ENCODE data around the gene ULBP3. TPM values are rescaled to one million over a fixed set of nuclear protein-coding genes. Genes with fewer than 3 reads are reported as not detected.
A peak's percentile ranks its signal among the peaks of the same experiment; 100 is the strongest.

The ULBP3 gene
- total RNA-seq, 2 experiments from 2014 or later, result 0.44 TPM; not detected in 1

DNA sequence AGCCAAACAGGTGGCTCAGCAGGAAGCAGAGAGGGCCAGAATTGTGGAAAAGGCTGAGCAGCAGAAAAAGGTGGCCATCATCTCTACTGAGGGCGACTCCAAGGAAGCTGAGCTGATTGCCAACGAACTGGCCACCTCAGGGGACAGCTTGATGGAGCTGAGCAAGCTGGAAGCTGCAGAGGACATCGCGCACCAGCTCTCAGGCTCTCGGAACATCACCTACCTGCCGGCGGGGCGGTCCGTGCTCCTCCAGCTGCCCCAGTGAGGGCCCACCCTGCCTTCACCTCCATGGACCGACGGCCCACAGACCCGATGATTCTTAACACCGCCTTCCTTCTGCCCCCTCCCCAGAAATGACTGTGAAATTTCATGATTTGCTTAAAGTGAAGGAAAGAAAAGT, 25.8 kb downstream of the ULBP3 start:
- TF ChIP-seq, protein P1, sequence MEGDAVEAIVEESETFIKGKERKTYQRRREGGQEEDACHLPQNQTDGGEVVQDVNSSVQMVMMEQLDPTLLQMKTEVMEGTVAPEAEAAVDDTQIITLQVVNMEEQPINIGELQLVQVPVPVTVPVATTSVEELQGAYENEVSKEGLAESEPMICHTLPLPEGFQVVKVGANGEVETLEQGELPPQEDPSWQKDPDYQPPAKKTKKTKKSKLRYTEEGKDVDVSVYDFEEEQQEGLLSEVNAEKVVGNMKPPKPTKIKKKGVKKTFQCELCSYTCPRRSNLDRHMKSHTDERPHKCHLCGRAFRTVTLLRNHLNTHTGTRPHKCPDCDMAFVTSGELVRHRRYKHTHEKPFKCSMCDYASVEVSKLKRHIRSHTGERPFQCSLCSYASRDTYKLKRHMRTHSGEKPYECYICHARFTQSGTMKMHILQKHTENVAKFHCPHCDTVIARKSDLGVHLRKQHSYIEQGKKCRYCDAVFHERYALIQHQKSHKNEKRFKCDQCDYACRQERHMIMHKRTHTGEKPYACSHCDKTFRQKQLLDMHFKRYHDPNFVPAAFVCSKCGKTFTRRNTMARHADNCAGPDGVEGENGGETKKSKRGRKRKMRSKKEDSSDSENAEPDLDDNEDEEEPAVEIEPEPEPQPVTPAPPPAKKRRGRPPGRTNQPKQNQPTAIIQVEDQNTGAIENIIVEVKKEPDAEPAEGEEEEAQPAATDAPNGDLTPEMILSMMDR (IDR thresholded peaks at IDR 0.05), result no peak
- ATAC-seq (ENCODE audit: poor library complexity) (no peak), DNase-seq (no peak)
- H3K4me1 ChIP-seq (ENCODE audit: insufficient read depth, low read length), result peaks cover 4% of the 10 kb centered on the region
- H3K4me3 Mint-ChIP-seq, result no peak overlapping the region
- no peak overlapping the region for H3K4me3 ChIP-seq (ENCODE audit: low read length)
- H3K36me3 Mint-ChIP-seq (ENCODE audit: low read depth), result no peaks in the 10 kb centered on the region
- CTCF ChIA-PET, result no interaction called here
- intact Hi-C loops (cut with DNase I, micrococcal nuclease), result no loop called here
- H3K9me3 ChIP-seq (ENCODE audit: control insufficient read depth in 1 of 2, insufficient read depth in 1 of 2, low read length in 2 of 2), result no peaks in the 10 kb centered on the region
- no peak overlapping the region for H3K27ac Mint-ChIP-seq
- H3K9me3 Mint-ChIP-seq, result no peaks in the 10 kb centered on the region
- H3K27ac ChIP-seq (ENCODE audit: low read depth in 1 of 2, low read length in 2 of 2), result no peak overlapping the region
- peaks cover 26 to 31% of the 10 kb centered on the region in 2 experiments for H3K27me3 ChIP-seq (ENCODE audit: control insufficient read depth in 1 of 2, insufficient read depth in 2 of 2, low read length in 2 of 2)
- no peaks in the 10 kb centered on the region for H3K36me3 ChIP-seq (ENCODE audit: insufficient read depth, low read length)
- H3K27me3 Mint-ChIP-seq, result peaks cover 82% of the 10 kb centered on the region
- POLR2A ChIA-PET, result no interaction called here
- H3K4me1 Mint-ChIP-seq (ENCODE audit: low read depth), result peaks cover 3% of the 10 kb centered on the region

DNA sequence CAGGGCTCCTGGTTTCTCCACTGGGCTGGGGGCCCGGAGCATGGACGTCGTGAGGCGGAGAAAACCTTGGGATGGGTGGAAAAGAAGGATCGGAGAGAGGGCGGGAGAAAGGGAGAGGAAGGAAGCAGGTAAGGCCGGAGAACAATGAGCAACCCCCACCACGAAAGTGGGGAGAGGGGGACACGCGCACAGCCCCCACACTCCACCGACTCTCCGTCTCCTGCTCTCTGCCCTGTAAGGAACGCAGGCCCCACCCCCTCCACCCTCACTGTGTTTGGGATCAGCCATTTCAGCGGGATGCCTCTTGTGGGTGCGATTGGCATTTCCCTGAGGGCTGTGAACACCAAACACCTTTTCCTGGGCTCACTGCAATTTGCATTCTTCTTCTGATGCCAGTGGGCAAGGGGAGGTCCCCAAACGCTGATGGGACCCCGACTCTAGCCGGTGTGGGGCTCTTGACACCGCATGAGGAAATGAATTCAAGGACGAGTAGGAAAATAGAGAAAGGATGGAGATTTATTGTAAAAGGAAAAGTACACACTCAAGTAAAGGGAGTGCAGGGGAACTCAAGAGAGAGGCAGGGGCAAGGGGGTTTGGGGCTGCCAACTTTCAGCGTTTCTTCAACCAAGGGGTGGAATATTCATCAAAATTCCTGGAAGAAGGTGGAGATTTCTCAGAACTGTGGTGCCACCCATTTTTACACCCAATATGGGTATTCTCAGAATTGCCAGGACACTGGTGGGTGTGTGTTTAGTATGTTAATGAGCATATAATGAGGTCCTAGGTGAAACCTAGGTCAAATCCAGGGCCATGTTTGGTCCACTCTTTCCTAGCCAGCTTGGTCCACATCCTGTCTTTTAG, 30.5 kb downstream of the ULBP3 start:
- no peak overlapping the region for H3K4me3 Mint-ChIP-seq
- no peaks in the 10 kb centered on the region for H3K9me3 Mint-ChIP-seq
- intact Hi-C loops (cut with DNase I, micrococcal nuclease), result no loop called here
- Histone ChIP-seq H3K27ac (ENCODE audit: low read depth in 1 of 2, low read length in 2 of 2) (no peak overlapping the region), H3K4me1 (ENCODE audit: insufficient read depth, low read length) (peaks cover 16% of the 10 kb centered on the region), H3K36me3 (ENCODE audit: insufficient read depth, low read length) (no peaks in the 10 kb centered on the region), H3K27me3 (ENCODE audit: control insufficient read depth in 1 of 2, insufficient read depth in 2 of 2, low read length in 2 of 2) (peaks cover 45 to 65% of the 10 kb centered on the region in 2 experiments), H3K4me3 (ENCODE audit: low read length) (no peak overlapping the region), H3K9me3 (ENCODE audit: control insufficient read depth in 1 of 2, insufficient read depth in 1 of 2, low read length in 2 of 2) (no peaks in the 10 kb centered on the region)
- POLR2A ChIA-PET, result no interaction called here
- DNase-seq, result no peak
- no peak overlapping the region for H3K27ac Mint-ChIP-seq
- H3K27me3 Mint-ChIP-seq, result peaks cover 88% of the 10 kb centered on the region
- no peak for ATAC-seq (ENCODE audit: poor library complexity)
- no peaks in the 10 kb centered on the region for H3K36me3 Mint-ChIP-seq (ENCODE audit: low read depth)
- H3K4me1 Mint-ChIP-seq (ENCODE audit: low read depth), result peaks cover 9% of the 10 kb centered on the region
- TF ChIP-seq, protein P1 (IDR thresholded peaks at IDR 0.05), result no peak
- CTCF ChIA-PET, result interaction anchor here (0.6 kb wide), 1 partner anchor 235 kb away, joined by 4 read pairs; no protein-coding TSS in a partner anchor

DNA sequence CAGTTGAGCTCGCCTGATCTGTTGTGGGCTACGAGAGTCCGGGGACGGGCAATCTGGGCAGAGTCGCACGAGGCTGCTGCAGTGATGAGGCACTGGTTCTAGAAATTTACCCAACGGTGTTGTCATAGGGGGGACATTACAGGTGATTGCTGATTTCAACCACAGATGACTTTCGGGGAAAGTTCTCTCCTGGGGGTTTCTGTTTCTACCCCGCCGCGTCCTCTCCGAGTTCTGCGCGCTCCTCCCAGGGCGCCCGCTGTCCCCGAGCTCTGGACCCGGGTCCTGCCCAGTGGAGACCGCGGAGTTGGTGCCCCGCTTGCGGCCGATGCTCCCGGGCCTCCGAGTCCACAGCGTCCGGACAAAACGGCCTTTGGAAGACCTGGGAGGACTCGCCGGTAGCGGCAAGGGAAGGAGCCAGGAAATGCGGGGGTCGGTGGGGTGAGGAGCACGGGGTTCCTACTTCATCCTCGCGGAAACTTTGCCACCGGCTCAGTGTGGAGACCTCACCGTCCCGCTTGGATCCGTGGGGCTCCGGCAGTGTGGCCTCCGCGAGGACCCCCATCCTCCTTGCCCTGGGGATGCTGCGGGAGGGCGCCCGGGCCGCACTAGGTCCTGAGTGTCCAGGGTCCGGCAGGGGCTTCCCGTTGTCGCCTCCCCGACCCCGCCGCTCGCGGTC, 31.3 kb downstream of the ULBP3 start:
- Histone ChIP-seq H3K27me3 (ENCODE audit: control insufficient read depth in 1 of 2, insufficient read depth in 2 of 2, low read length in 2 of 2) (peaks cover 45 to 65% of the 10 kb centered on the region in 2 experiments), H3K36me3 (ENCODE audit: insufficient read depth, low read length) (no peaks in the 10 kb centered on the region), H3K4me3 (ENCODE audit: low read length) (peak overlapping the region; percentile 17), H3K27ac (ENCODE audit: low read depth in 1 of 2, low read length in 2 of 2) (no peak overlapping the region), H3K4me1 (ENCODE audit: insufficient read depth, low read length) (peaks cover 16% of the 10 kb centered on the region), H3K9me3 (ENCODE audit: control insufficient read depth in 1 of 2, insufficient read depth in 1 of 2, low read length in 2 of 2) (no peaks in the 10 kb centered on the region)
- ATAC-seq (ENCODE audit: poor library complexity), result no peak
- TF ChIP-seq, protein P1 (IDR thresholded peaks at IDR 0.05), result no peak
- ChIA-PET CTCF (no interaction called here), POLR2A (no interaction called here)
- H3K9me3 Mint-ChIP-seq, result no peaks in the 10 kb centered on the region
- H3K27ac Mint-ChIP-seq, result no peak overlapping the region
- H3K4me3 Mint-ChIP-seq, result peak overlapping the region; percentile 77
- H3K4me1 Mint-ChIP-seq (ENCODE audit: low read depth), result peaks cover 9% of the 10 kb centered on the region
- DNase-seq, result no peak
- intact Hi-C loops (cut with DNase I, micrococcal nuclease), result no loop called here
- no peaks in the 10 kb centered on the region for H3K36me3 Mint-ChIP-seq (ENCODE audit: low read depth)
- peaks cover 89% of the 10 kb centered on the region for H3K27me3 Mint-ChIP-seq
